ENCODE results near the gene NRG2.

NRG2 gene

GRCh38 chr5:140042393-140042642, 781 bp downstream of the NRG2 start:
- Histone ChIP-seq H3K9me3 (ENCODE audit: control insufficient read depth, insufficient read depth, low read length) (no peaks in the 10 kb centered on the region), H3F3A (ENCODE audit: control insufficient read depth, insufficient read depth) (no peaks in the 10 kb centered on the region), H3K4me1 (ENCODE audit: control insufficient read depth, low read length) (peaks cover 9% of the 10 kb centered on the region), H3K4me2 (ENCODE audit: low read length) (peak overlapping the region; percentile 43), H4K20me1 (ENCODE audit: control insufficient read depth, insufficient read depth, low read depth, low read length) (no peaks in the 10 kb centered on the region), H3K4me3 (ENCODE audit: low read length) (no peak overlapping the region; the same call in 1 of the 2 replicates), H3K27me3 (ENCODE audit: control insufficient read depth, low read length) (peaks cover 75% of the 10 kb centered on the region), H3K36me3 (ENCODE audit: control insufficient read depth, low read length) (no peaks in the 10 kb centered on the region), H3K27ac (ENCODE audit: low read depth, low read length) (no peak overlapping the region), H3K9me2 (replicated peaks; ENCODE audit: control insufficient read depth, low read length) (no peaks in the 10 kb centered on the region), H3K79me2 (ENCODE audit: control insufficient read depth, low read length) (no peaks in the 10 kb centered on the region)
- TF ChIP-seq, protein P1, sequence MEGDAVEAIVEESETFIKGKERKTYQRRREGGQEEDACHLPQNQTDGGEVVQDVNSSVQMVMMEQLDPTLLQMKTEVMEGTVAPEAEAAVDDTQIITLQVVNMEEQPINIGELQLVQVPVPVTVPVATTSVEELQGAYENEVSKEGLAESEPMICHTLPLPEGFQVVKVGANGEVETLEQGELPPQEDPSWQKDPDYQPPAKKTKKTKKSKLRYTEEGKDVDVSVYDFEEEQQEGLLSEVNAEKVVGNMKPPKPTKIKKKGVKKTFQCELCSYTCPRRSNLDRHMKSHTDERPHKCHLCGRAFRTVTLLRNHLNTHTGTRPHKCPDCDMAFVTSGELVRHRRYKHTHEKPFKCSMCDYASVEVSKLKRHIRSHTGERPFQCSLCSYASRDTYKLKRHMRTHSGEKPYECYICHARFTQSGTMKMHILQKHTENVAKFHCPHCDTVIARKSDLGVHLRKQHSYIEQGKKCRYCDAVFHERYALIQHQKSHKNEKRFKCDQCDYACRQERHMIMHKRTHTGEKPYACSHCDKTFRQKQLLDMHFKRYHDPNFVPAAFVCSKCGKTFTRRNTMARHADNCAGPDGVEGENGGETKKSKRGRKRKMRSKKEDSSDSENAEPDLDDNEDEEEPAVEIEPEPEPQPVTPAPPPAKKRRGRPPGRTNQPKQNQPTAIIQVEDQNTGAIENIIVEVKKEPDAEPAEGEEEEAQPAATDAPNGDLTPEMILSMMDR (IDR thresholded peaks at IDR 0.05; ENCODE audit: low read depth, low read length, poor library complexity, severe bottlenecking), result no peak
- TF ChIP-seq EZH2phosphoT487 (IDR thresholded peaks at IDR 0.05; ENCODE audit: borderline replicate concordance, low read length), result no peak

GRCh38 chr5:140041492-140042392, 1.4 kb downstream of the NRG2 start:
- Histone ChIP-seq H3K4me3 (ENCODE audit: low read length) (no peak overlapping the region), H3F3A (ENCODE audit: control insufficient read depth, insufficient read depth) (no peaks in the 10 kb centered on the region), H3K27ac (ENCODE audit: low read depth, low read length) (no peak overlapping the region), H3K9me2 (replicated peaks; ENCODE audit: control insufficient read depth, low read length) (no peaks in the 10 kb centered on the region), H3K9me3 (ENCODE audit: control insufficient read depth, insufficient read depth, low read length) (no peaks in the 10 kb centered on the region), H3K36me3 (ENCODE audit: control insufficient read depth, low read length) (no peaks in the 10 kb centered on the region), H4K20me1 (ENCODE audit: control insufficient read depth, insufficient read depth, low read depth, low read length) (no peaks in the 10 kb centered on the region), H3K4me2 (ENCODE audit: low read length) (no peak overlapping the region; the same call in 1 of the 2 replicates), H3K4me1 (ENCODE audit: control insufficient read depth, low read length) (peaks cover 9% of the 10 kb centered on the region), H3K79me2 (ENCODE audit: control insufficient read depth, low read length) (no peaks in the 10 kb centered on the region), H3K27me3 (ENCODE audit: control insufficient read depth, low read length) (peaks cover 75% of the 10 kb centered on the region)
- TF ChIP-seq, protein P1 (IDR thresholded peaks at IDR 0.05; ENCODE audit: low read depth, low read length, poor library complexity, severe bottlenecking), result no peak
- TF ChIP-seq EZH2phosphoT487 (IDR thresholded peaks at IDR 0.05; ENCODE audit: borderline replicate concordance, low read length), result no peak; the same call in 1 of the 2 replicates

DNA sequence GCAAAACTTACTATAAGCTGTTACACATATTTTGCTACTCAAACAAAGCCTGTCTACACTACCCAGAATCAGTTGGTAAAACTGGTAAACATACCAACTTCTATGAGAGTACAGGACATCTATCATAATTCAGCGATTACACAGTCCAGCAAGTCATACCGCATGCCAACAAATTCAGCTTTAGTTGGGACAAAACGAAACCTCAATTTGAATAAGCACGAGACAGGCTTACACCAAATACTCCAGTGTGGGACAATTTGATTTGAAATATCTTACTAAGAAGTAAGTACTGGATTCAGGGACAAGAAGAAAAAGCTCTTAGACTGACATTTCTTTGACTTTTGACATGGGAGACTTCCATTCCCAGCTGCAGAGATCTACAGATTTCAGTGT, 2.0 kb downstream of the NRG2 start:
- H3K9me3 ChIP-seq (ENCODE audit: control insufficient read depth, insufficient read depth, low read length), result no peaks in the 10 kb centered on the region
- no peaks in the 10 kb centered on the region for H4K20me1 ChIP-seq (ENCODE audit: control insufficient read depth, insufficient read depth, low read depth, low read length)
- no peak overlapping the region for H3K27ac ChIP-seq (ENCODE audit: low read depth, low read length)
- H3K9me2 ChIP-seq (replicated peaks; ENCODE audit: control insufficient read depth, low read length), result no peaks in the 10 kb centered on the region
- no peaks in the 10 kb centered on the region for H3K36me3 ChIP-seq (ENCODE audit: control insufficient read depth, low read length)
- H3K4me3 ChIP-seq (ENCODE audit: low read length), result no peak overlapping the region
- peaks cover 76% of the 10 kb centered on the region for H3K27me3 ChIP-seq (ENCODE audit: control insufficient read depth, low read length)
- no peak overlapping the region for H3K4me2 ChIP-seq (ENCODE audit: low read length)
- H3F3A ChIP-seq (ENCODE audit: control insufficient read depth, insufficient read depth), result no peaks in the 10 kb centered on the region
- TF ChIP-seq, protein P1 (IDR thresholded peaks at IDR 0.05; ENCODE audit: low read depth, low read length, poor library complexity, severe bottlenecking), result no peak
- peak; percentile 23; the same call in 1 of the 2 replicates for TF ChIP-seq EZH2phosphoT487 (IDR thresholded peaks at IDR 0.05; ENCODE audit: borderline replicate concordance, low read length)
- H3K4me1 ChIP-seq (ENCODE audit: control insufficient read depth, low read length), result peaks cover 9% of the 10 kb centered on the region
- no peaks in the 10 kb centered on the region for H3K79me2 ChIP-seq (ENCODE audit: control insufficient read depth, low read length)
